H1 (cell line): ENCODE data around the gene RAB3GAP2. TPM values are rescaled to one million over a fixed set of nuclear protein-coding genes. Genes with fewer than 3 reads are reported as not detected.

Experiments used
- CEBPB ChIP-seq: IDR thresholded peaks from 2 replicates; pipeline ENCODE4 v1.6.1; 2012; ENCODE audit warnings: low read depth, low read length
- EGR1 ChIP-seq: IDR thresholded peaks from 2 replicates; pipeline ENCODE4 v1.6.1; 2011; ENCODE audit warnings: low read depth, low read length, borderline replicate concordance
- GTF2F1 ChIP-seq: IDR thresholded peaks from 2 replicates; pipeline ENCODE4 v1.6.1; 2012; ENCODE audit warnings: low read depth, low read length, improper control_type of control experiment, borderline replicate concordance
- RAD21 ChIP-seq, 2 experiments: IDR thresholded peaks in 1 of 2; conservative IDR thresholded peaks in 1 of 2; 2 replicates each; pipeline ENCODE4 v1.6.1; 2011; ENCODE audit warnings: low read depth in 2 of 2, low read length in 2 of 2, improper control_type of control experiment in 1 of 2, inconsistent platforms in 1 of 2, mild to moderate bottlenecking in 1 of 2, moderate library complexity in 1 of 2
- SIX5 ChIP-seq: IDR thresholded peaks from 2 replicates; pipeline ENCODE4 v1.6.1; 2011; ENCODE audit warnings: mild to moderate bottlenecking, low read depth, low read length
- TCF12 ChIP-seq: IDR thresholded peaks from 2 replicates; pipeline ENCODE4 v1.6.1; 2011; ENCODE audit warnings: low read depth, mild to moderate bottlenecking, low read length
- polyA plus RNA-seq, 7 experiments: library from polyadenylated mRNA; depleted of rRNA in 3 of 7; stranded (reverse) in 5 of 7; unstranded in 2 of 7; fragments of >200 nt in 5 of 7; fragments of 200-250 nt in 2 of 7; gene quantifications; 1 replicate in 5 of 7; 2 replicates in 1 of 7; 4 replicates in 1 of 7; pipeline versions ENCODE4 v1.2.1 to v1.2.3, GENCODE V29; 2011 to 2013; ENCODE audit warnings: missing spikeins in 2 of 7, mixed read lengths in 2 of 7
- total RNA-seq: library from RNA; stranded (reverse); fragmentation: NEBNext Ultra II Directional; extraction: Animal tissue kit (Norgen Biotek cat#: 25700); gene quantifications from 2 replicates; pipeline ENCODE4 v1.2.1, GENCODE V29; 2021
- TF ChIP-seq, protein P1 (sequence below): fragments of 300-600 bp; sonication (generic); IDR thresholded peaks from 2 replicates; pipeline ENCODE4 v1.7.1; 2012; ENCODE audit warnings: low read length, moderate library complexity, mild to moderate bottlenecking, inconsistent platforms; ENCODE audit not compliant: insufficient replicate concordance

The RAB3GAP2 gene
- total and polyA plus RNA-seq, 2 of the 8 experiments (the other 6 are each of a cell fraction or from before 2014, with no cell fraction given), result 19.7 to 52.7 TPM

DNA sequence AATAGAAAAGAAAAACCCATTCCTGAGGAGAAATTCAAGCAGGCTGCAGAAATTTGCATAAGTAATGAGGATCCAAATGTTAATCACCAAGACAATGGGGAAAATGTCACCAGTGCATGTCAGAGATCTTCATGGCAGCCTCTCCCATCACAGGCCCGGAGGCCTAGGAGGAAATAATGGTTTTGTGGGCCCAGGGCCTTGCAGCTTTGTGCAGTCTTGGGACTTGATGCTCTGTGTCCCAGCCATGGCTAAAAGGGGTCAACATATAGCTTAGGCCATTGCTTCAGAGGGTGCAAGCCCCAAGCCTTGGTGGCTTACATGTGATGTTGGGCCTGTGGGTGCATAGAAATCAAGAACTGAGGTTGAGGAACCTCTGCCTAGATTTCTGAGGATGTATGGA, 22.7 kb downstream of the RAB3GAP2 start (continued):
- TF ChIP-seq, protein P1, sequence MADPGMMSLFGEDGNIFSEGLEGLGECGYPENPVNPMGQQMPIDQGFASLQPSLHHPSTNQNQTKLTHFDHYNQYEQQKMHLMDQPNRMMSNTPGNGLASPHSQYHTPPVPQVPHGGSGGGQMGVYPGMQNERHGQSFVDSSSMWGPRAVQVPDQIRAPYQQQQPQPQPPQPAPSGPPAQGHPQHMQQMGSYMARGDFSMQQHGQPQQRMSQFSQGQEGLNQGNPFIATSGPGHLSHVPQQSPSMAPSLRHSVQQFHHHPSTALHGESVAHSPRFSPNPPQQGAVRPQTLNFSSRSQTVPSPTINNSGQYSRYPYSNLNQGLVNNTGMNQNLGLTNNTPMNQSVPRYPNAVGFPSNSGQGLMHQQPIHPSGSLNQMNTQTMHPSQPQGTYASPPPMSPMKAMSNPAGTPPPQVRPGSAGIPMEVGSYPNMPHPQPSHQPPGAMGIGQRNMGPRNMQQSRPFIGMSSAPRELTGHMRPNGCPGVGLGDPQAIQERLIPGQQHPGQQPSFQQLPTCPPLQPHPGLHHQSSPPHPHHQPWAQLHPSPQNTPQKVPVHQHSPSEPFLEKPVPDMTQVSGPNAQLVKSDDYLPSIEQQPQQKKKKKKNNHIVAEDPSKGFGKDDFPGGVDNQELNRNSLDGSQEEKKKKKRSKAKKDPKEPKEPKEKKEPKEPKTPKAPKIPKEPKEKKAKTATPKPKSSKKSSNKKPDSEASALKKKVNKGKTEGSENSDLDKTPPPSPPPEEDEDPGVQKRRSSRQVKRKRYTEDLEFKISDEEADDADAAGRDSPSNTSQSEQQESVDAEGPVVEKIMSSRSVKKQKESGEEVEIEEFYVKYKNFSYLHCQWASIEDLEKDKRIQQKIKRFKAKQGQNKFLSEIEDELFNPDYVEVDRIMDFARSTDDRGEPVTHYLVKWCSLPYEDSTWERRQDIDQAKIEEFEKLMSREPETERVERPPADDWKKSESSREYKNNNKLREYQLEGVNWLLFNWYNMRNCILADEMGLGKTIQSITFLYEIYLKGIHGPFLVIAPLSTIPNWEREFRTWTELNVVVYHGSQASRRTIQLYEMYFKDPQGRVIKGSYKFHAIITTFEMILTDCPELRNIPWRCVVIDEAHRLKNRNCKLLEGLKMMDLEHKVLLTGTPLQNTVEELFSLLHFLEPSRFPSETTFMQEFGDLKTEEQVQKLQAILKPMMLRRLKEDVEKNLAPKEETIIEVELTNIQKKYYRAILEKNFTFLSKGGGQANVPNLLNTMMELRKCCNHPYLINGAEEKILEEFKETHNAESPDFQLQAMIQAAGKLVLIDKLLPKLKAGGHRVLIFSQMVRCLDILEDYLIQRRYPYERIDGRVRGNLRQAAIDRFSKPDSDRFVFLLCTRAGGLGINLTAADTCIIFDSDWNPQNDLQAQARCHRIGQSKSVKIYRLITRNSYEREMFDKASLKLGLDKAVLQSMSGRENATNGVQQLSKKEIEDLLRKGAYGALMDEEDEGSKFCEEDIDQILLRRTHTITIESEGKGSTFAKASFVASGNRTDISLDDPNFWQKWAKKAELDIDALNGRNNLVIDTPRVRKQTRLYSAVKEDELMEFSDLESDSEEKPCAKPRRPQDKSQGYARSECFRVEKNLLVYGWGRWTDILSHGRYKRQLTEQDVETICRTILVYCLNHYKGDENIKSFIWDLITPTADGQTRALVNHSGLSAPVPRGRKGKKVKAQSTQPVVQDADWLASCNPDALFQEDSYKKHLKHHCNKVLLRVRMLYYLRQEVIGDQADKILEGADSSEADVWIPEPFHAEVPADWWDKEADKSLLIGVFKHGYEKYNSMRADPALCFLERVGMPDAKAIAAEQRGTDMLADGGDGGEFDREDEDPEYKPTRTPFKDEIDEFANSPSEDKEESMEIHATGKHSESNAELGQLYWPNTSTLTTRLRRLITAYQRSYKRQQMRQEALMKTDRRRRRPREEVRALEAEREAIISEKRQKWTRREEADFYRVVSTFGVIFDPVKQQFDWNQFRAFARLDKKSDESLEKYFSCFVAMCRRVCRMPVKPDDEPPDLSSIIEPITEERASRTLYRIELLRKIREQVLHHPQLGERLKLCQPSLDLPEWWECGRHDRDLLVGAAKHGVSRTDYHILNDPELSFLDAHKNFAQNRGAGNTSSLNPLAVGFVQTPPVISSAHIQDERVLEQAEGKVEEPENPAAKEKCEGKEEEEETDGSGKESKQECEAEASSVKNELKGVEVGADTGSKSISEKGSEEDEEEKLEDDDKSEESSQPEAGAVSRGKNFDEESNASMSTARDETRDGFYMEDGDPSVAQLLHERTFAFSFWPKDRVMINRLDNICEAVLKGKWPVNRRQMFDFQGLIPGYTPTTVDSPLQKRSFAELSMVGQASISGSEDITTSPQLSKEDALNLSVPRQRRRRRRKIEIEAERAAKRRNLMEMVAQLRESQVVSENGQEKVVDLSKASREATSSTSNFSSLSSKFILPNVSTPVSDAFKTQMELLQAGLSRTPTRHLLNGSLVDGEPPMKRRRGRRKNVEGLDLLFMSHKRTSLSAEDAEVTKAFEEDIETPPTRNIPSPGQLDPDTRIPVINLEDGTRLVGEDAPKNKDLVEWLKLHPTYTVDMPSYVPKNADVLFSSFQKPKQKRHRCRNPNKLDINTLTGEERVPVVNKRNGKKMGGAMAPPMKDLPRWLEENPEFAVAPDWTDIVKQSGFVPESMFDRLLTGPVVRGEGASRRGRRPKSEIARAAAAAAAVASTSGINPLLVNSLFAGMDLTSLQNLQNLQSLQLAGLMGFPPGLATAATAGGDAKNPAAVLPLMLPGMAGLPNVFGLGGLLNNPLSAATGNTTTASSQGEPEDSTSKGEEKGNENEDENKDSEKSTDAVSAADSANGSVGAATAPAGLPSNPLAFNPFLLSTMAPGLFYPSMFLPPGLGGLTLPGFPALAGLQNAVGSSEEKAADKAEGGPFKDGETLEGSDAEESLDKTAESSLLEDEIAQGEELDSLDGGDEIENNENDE, result no peak
- TF ChIP-seq EGR1 (no peak), TCF12 (no peak), SIX5 (no peak), RAD21 (IDR thresholded peaks at IDR 0.05 in 1 of 2, conservative IDR thresholded peaks at IDR 0.05 in 1 of 2; ENCODE audit: low read depth in 2 of 2, low read length in 2 of 2) (no peak), CEBPB (no peak), GTF2F1 (no peak)
- TF ChIP-seq, all 59 proteins: peak for 0
